SK-N-MC (cell line): ENCODE measurements around the gene BNIP3.

Source experiments
- DNase-seq: peaks from one replicate; pipeline ENCODE4 v3.0.0-alpha.2; 2011; ENCODE audit warnings: low read depth, low spot score
- H3K27ac ChIP-seq: fragments of 200-600 bp; sonication (generic); 2 replicates; pipeline ENCODE4 v1.5.1; 2016; ENCODE audit warnings: mixed run types
- H3K36me3 ChIP-seq: fragments of 200-600 bp; sonication (generic); 2 replicates; pipeline ENCODE4 v1.6.1; 2017; ENCODE audit warnings: antibody characterized with exemption, low read length, mixed read lengths; ENCODE audit not compliant: insufficient read depth
- H3K4me3 ChIP-seq: fragments of 200-600 bp; sonication (generic); 2 replicates; pipeline ENCODE4 v1.5.1; 2016
- H3K9ac ChIP-seq: fragments of 200-600 bp; sonication (generic); 2 replicates; pipeline ENCODE4 v1.8.0; 2017; ENCODE audit warnings: mixed run types, mixed read lengths; ENCODE audit not compliant: insufficient read length
- H3K9me3 ChIP-seq: fragments of 200-600 bp; sonication (generic); 2 replicates; pipeline ENCODE4 v1.6.1; 2017; ENCODE audit warnings: low read depth, mild to moderate bottlenecking, antibody characterized with exemption, low read length, moderate library complexity, mixed read lengths
- EZH2 ChIP-seq: fragments of 200-600 bp; sonication (generic); IDR thresholded peaks from one replicate; pipeline ENCODE4 v1.6.1; 2017; ENCODE audit warnings: antibody characterized with exemption
- FOXP2 ChIP-seq: optimal IDR thresholded peaks from 2 replicates; pipeline ENCODE3; 2011; ENCODE audit warnings: mild to moderate bottlenecking, moderate library complexity; ENCODE audit not compliant: insufficient read depth; ENCODE audit errors: extremely low read length, control extremely low read depth
- POLR2AphosphoS5 ChIP-seq: IDR thresholded peaks from 2 replicates; pipeline ENCODE4 v1.6.1; 2012; ENCODE audit warnings: mild to moderate bottlenecking, low read depth, low read length, borderline replicate concordance

The BNIP3 gene

GRCh38 chr10:131944412-131944811 lies 37.3 kb downstream of the BNIP3 start:
- no peaks in the 10 kb centered on the region for H3K9me3 ChIP-seq
- peaks cover 11% of the 10 kb centered on the region; the same call in 1 of the 2 replicates for H3K36me3 ChIP-seq
- no peak for TF ChIP-seq POLR2AphosphoS5
- no peak for TF ChIP-seq FOXP2
- TF ChIP-seq EZH2, result no peak
- no peak overlapping the region for H3K27ac ChIP-seq
- no peak overlapping the region for H3K9ac ChIP-seq
- no peak for DNase-seq
- H3K4me3 ChIP-seq, result no peak overlapping the region

GRCh38 chr10:131943021-131943814 lies 38.5 kb downstream of the BNIP3 start:
- Histone ChIP-seq H3K27ac (no peak overlapping the region), H3K36me3 (peaks cover 5% of the 10 kb centered on the region; the same call in 1 of the 2 replicates), H3K9ac (no peak overlapping the region), H3K9me3 (no peaks in the 10 kb centered on the region), H3K4me3 (no peak overlapping the region)
- no peak for DNase-seq
- TF ChIP-seq EZH2, result no peak
- no peak for TF ChIP-seq POLR2AphosphoS5
- TF ChIP-seq FOXP2, result no peak

- Histone ChIP-seq H3K4me3 (no peak overlapping the region), H3K9ac (no peak overlapping the region), H3K27ac (no peak overlapping the region), H3K9me3 (no peaks in the 10 kb centered on the region), H3K36me3 (peaks cover 2% of the 10 kb centered on the region; the same call in 1 of the 2 replicates)
- no peak for DNase-seq
- TF ChIP-seq FOXP2, result no peak
- no peak for TF ChIP-seq POLR2AphosphoS5
- TF ChIP-seq EZH2, result no peak
These were observed 39.3 kb downstream of the BNIP3 start for GRCh38 chr10:131942455-131942854.

GRCh38 chr10:131938681-131939080 lies 43.0 kb downstream of the BNIP3 start:
- no peak for TF ChIP-seq EZH2
- TF ChIP-seq POLR2AphosphoS5, result no peak
- no peak for TF ChIP-seq FOXP2
- H3K27ac ChIP-seq, result no peak overlapping the region
- H3K36me3 ChIP-seq, result no peaks in the 10 kb centered on the region; the same call in 1 of the 2 replicates
- H3K9ac ChIP-seq, result no peak overlapping the region
- DNase-seq, result no peak
- H3K4me3 ChIP-seq, result no peak overlapping the region
- no peaks in the 10 kb centered on the region for H3K9me3 ChIP-seq

- DNase-seq, result no peak
- TF ChIP-seq FOXP2, result no peak
- TF ChIP-seq POLR2AphosphoS5, result no peak
- no peak for TF ChIP-seq EZH2
- H3K4me3 ChIP-seq, result no peak overlapping the region
- H3K36me3 ChIP-seq, result no peaks in the 10 kb centered on the region; the same call in 1 of the 2 replicates
- no peak overlapping the region for H3K9ac ChIP-seq
- no peaks in the 10 kb centered on the region for H3K9me3 ChIP-seq
- no peak overlapping the region for H3K27ac ChIP-seq
These were observed 43.9 kb downstream of the BNIP3 start for GRCh38 chr10:131937836-131938235.

- no peak for DNase-seq
- Histone ChIP-seq H3K4me3 (no peak overlapping the region), H3K9ac (no peak overlapping the region), H3K9me3 (no peaks in the 10 kb centered on the region), H3K27ac (no peak overlapping the region), H3K36me3 (no peaks in the 10 kb centered on the region; the same call in 1 of the 2 replicates)
- TF ChIP-seq FOXP2 (no peak), EZH2 (no peak), POLR2AphosphoS5 (no peak)
These were observed 45.0 kb downstream of the BNIP3 start for GRCh38 chr10:131936736-131937135.

GRCh38 chr10:131936294-131936693 lies 45.4 kb downstream of the BNIP3 start:
- Histone ChIP-seq H3K9ac (no peak overlapping the region), H3K4me3 (no peak overlapping the region), H3K27ac (no peak overlapping the region), H3K9me3 (no peaks in the 10 kb centered on the region), H3K36me3 (no peaks in the 10 kb centered on the region; the same call in 1 of the 2 replicates)
- TF ChIP-seq FOXP2 (no peak), EZH2 (no peak), POLR2AphosphoS5 (no peak)
- DNase-seq, result no peak

- Histone ChIP-seq H3K27ac (no peak overlapping the region), H3K9me3 (no peaks in the 10 kb centered on the region), H3K36me3 (no peaks in the 10 kb centered on the region; the same call in 1 of the 2 replicates), H3K4me3 (no peak overlapping the region), H3K9ac (no peak overlapping the region)
- DNase-seq, result no peak
- TF ChIP-seq EZH2 (no peak), FOXP2 (no peak), POLR2AphosphoS5 (no peak)
These were observed 46.5 kb downstream of the BNIP3 start for GRCh38 chr10:131935260-131935659.

- no peak overlapping the region for H3K4me3 ChIP-seq
- no peak overlapping the region for H3K9ac ChIP-seq
- DNase-seq, result no peak
- no peak overlapping the region for H3K27ac ChIP-seq
- no peak for TF ChIP-seq EZH2
- no peak for TF ChIP-seq FOXP2
- no peak for TF ChIP-seq POLR2AphosphoS5
- no peaks in the 10 kb centered on the region for H3K9me3 ChIP-seq
- H3K36me3 ChIP-seq, result no peaks in the 10 kb centered on the region; the same call in 1 of the 2 replicates
These were observed 47.0 kb downstream of the BNIP3 start for GRCh38 chr10:131934769-131935168.
